A549 (cell line): ENCODE measurements around the gene ZNF549. TPM values are rescaled to one million over a fixed set of nuclear protein-coding genes. Genes with fewer than 3 reads are reported as not detected.

ENCODE experiments used
- ATAC-seq, 2 experiments: fragments of 200-7000 bp in 1 of 2; fragments of >200 bp in 1 of 2; cut with Nextera tagmentation in 1 of 2; cut with Tn5 transposase in 1 of 2; 3 replicates each; pipeline versions ENCODE4 v1.8.0 to v1.9.1; 2018 to 2020; ENCODE audit warnings: mild to moderate bottlenecking in 1 of 2, moderate library complexity in 1 of 2
- CTCF ChIA-PET: fragments of 300-600 bp; sonication (Branson Sonifier 250); formaldehyde crosslinking; extraction: SDS; loops from one replicate; lab custom pipeline; 2021; ENCODE audit warnings: antibody characterized with exemption, inconsistent platforms; lab: Yijun Ruan, JAX
- POLR2A ChIA-PET: fragments of 350-600 bp; formaldehyde crosslinking; extraction: SDS; loops from one replicate; lab custom pipeline; 2021; ENCODE audit warnings: antibody characterized with exemption, inconsistent platforms; lab: Yijun Ruan, JAX
- DNase-seq, 2 experiments: peaks; one replicate each; pipeline versions ENCODE4 v3.0.0 to v3.0.0-alpha.2; 2011 to 2016; ENCODE audit warnings: low read depth in 1 of 2, low spot score in 1 of 2
- FAIRE-seq: peaks from 2 replicates; lab custom pipeline; 2011; peaks lifted over from hg19 to GRCh38; lab: Jason Lieb, UNC
- H3K27ac ChIP-seq, 2 experiments: fragments of >200 bp; sonication (Bioruptor Twin); formaldehyde crosslinking; 3 replicates each; pipeline ENCODE4 v1.5.1; 2016 to 2017
- H3K4me1 ChIP-seq: fragments of >200 bp; sonication (Bioruptor Twin); formaldehyde crosslinking; 3 replicates; pipeline ENCODE4 v1.6.1; 2016
- H3K4me2 ChIP-seq: fragments of >200 bp; sonication (Bioruptor Twin); formaldehyde crosslinking; 3 replicates; pipeline ENCODE4 v1.6.1; 2016
- H3K4me3 ChIP-seq: fragments of >200 bp; sonication (Bioruptor Twin); formaldehyde crosslinking; 3 replicates; pipeline ENCODE4 v1.5.1; 2016
- H3K9me3 ChIP-seq: fragments of >200 bp; sonication (Bioruptor Twin); formaldehyde crosslinking; 3 replicates; pipeline ENCODE4 v1.6.1; 2016
- BHLHE40 ChIP-seq: IDR thresholded peaks from 2 replicates; pipeline ENCODE4 v1.6.1; 2012; ENCODE audit warnings: low read depth, low read length, inconsistent platforms
- CBX2 ChIP-seq: fragments of 200-600 bp; sonication (generic); IDR thresholded peaks from 2 replicates; pipeline ENCODE4 v1.6.1; 2016; ENCODE audit warnings: low read depth, mild to moderate bottlenecking, borderline replicate concordance
- CEBPB ChIP-seq, 2 experiments: fragments of >200 bp in 1 of 2; sonication (Bioruptor Twin) in 1 of 2; formaldehyde crosslinking in 1 of 2; IDR thresholded peaks; 2 replicates each; pipeline ENCODE4 v1.6.1; 2012 to 2016
- CHD4 ChIP-seq: fragments of 200-600 bp; sonication (generic); IDR thresholded peaks from 2 replicates; pipeline ENCODE4 v1.6.1; 2016; ENCODE audit warnings: antibody characterized with exemption, mild to moderate bottlenecking, borderline replicate concordance
- E2F6 ChIP-seq: IDR thresholded peaks from 2 replicates; pipeline ENCODE4 v1.6.1; 2012; ENCODE audit warnings: low read depth, borderline replicate concordance
- EHF ChIP-seq: fragments of 250-450 bp; sonication (Bioruptor Pico); IDR thresholded peaks from 2 replicates; pipeline ENCODE4 v1.5.0; 2020; ENCODE audit warnings: mild to moderate bottlenecking
- ELK1 ChIP-seq: fragments of 150-350 bp; IDR thresholded peaks from 2 replicates; pipeline ENCODE4 v1.6.1; 2014; ENCODE audit warnings: low read depth, mild to moderate bottlenecking, low read length
- EP300 ChIP-seq, 2 experiments: fragments of >200 bp; sonication (Bioruptor Twin); formaldehyde crosslinking; IDR thresholded peaks; 2 replicates in 1 of 2; 3 replicates in 1 of 2; pipeline ENCODE4 v1.6.1; 2016 to 2017
- HDAC2 ChIP-seq: fragments of 200-600 bp; sonication (generic); IDR thresholded peaks from 2 replicates; pipeline ENCODE4 v1.6.1; 2016
- HES2 ChIP-seq: fragments of >200 bp; sonication (Bioruptor Twin); formaldehyde crosslinking; IDR thresholded peaks from 2 replicates; pipeline ENCODE4 v1.6.1; 2016
- HMGXB4 ChIP-seq: fragments of 250-450 bp; sonication (Bioruptor Pico); IDR thresholded peaks from 2 replicates; pipeline ENCODE4 v1.5.0; 2021; ENCODE audit warnings: mild to moderate bottlenecking, moderate library complexity, borderline replicate concordance
- HOXA7 ChIP-seq: fragments of 250-450 bp; sonication (Bioruptor Pico); IDR thresholded peaks from 2 replicates; pipeline ENCODE4 v1.5.0; 2020; ENCODE audit warnings: mild to moderate bottlenecking, moderate library complexity
- HOXB5 ChIP-seq: fragments of 250-450 bp; sonication (Bioruptor Pico); IDR thresholded peaks from 2 replicates; pipeline ENCODE4 v1.5.0; 2020; ENCODE audit warnings: mild to moderate bottlenecking, moderate library complexity
- JUNB ChIP-seq: fragments of >200 bp; sonication (Bioruptor Twin); formaldehyde crosslinking; IDR thresholded peaks from 2 replicates; pipeline ENCODE4 v1.6.1; 2016
- KDM1A ChIP-seq: fragments of 200-600 bp; sonication (generic); IDR thresholded peaks from 2 replicates; pipeline ENCODE4 v1.6.1; 2016; ENCODE audit warnings: low read depth, mild to moderate bottlenecking
- KDM5A ChIP-seq: fragments of 200-600 bp; sonication (generic); IDR thresholded peaks from 2 replicates; pipeline ENCODE4 v1.6.1; 2016; ENCODE audit warnings: antibody characterized with exemption, mild to moderate bottlenecking
- MAFK ChIP-seq: fragments of 450-650 bp; IDR thresholded peaks from 2 replicates; pipeline ENCODE4 v1.6.1; 2014; ENCODE audit not compliant: partially characterized antibody
- MAX ChIP-seq: IDR thresholded peaks from 2 replicates; pipeline ENCODE4 v1.6.1; 2012
- MYC ChIP-seq: IDR thresholded peaks from 2 replicates; pipeline ENCODE4 v1.6.1; 2012; ENCODE audit warnings: mild to moderate bottlenecking, inconsistent platforms, low read length, improper control_type of control experiment, borderline replicate concordance
- NFE2L2 ChIP-seq: fragments of 150-350 bp; conservative IDR thresholded peaks from 2 replicates; pipeline ENCODE4 v1.6.1; 2014; ENCODE audit warnings: low read length
- NPAS2 ChIP-seq: fragments of 250-450 bp; sonication (Bioruptor Pico); IDR thresholded peaks from 2 replicates; pipeline ENCODE4 v1.8.0; 2022; ENCODE audit warnings: mild to moderate bottlenecking, moderate library complexity, borderline replicate concordance
- PHF8 ChIP-seq: fragments of 200-600 bp; sonication (generic); IDR thresholded peaks from 2 replicates; pipeline ENCODE4 v1.6.1; 2016; ENCODE audit warnings: low read depth, mild to moderate bottlenecking, antibody characterized with exemption, moderate library complexity, borderline replicate concordance
- POLR2A ChIP-seq: IDR thresholded peaks from 2 replicates; pipeline ENCODE4 v1.6.1; 2012; ENCODE audit warnings: mild to moderate bottlenecking, low read length
- RAD21 ChIP-seq, 2 experiments: fragments of >200 bp in 1 of 2; sonication (Bioruptor Twin) in 1 of 2; formaldehyde crosslinking in 1 of 2; IDR thresholded peaks in 1 of 2; conservative IDR thresholded peaks in 1 of 2; 2 replicates in 1 of 2; 3 replicates in 1 of 2; pipeline ENCODE4 v1.6.1; 2012 to 2018; ENCODE audit warnings: inconsistent platforms in 1 of 2
- RARB ChIP-seq: fragments of 250-450 bp; sonication (Bioruptor Pico); IDR thresholded peaks from 2 replicates; pipeline ENCODE4 v1.8.0; 2021; ENCODE audit warnings: mild to moderate bottlenecking, moderate library complexity
- SMC3 ChIP-seq: fragments of >200 bp; sonication (Bioruptor Twin); formaldehyde crosslinking; IDR thresholded peaks from 3 replicates; pipeline ENCODE4 v1.6.1; 2018; ENCODE audit warnings: inconsistent platforms
- SREBF2 ChIP-seq: fragments of 450-650 bp; IDR thresholded peaks from 2 replicates; pipeline ENCODE4 v1.6.1; 2014; ENCODE audit warnings: mild to moderate bottlenecking, moderate library complexity
- TFCP2L1 ChIP-seq: fragments of 250-450 bp; sonication (Bioruptor Pico); IDR thresholded peaks from 2 replicates; pipeline ENCODE4 v1.5.0; 2021; ENCODE audit warnings: mild to moderate bottlenecking
- TP53 ChIP-seq: fragments of 250-450 bp; sonication (Bioruptor Pico); IDR thresholded peaks from 2 replicates; pipeline ENCODE4 v1.5.0; 2021; ENCODE audit warnings: mild to moderate bottlenecking, moderate library complexity
- WGBS: methylation state at CpG from one replicate; pipeline ENCODE4 v1.1.6; 2017; ENCODE audit errors: missing lambda C conversion rate; 5-methylcytosine and 5-hydroxymethylcytosine counted together
- polyA plus RNA-seq, 4 experiments: library from polyadenylated mRNA; depleted of rRNA in 3 of 4; stranded (reverse); fragments of >200 nt; fragmentation: RNase III in 1 of 4; extraction: RNeasy Plus Mini Kit Qiagen cat#74134 plus additional on column Dnase treatment in 1 of 4; gene quantifications; 2 replicates in 3 of 4; 3 replicates in 1 of 4; pipeline ENCODE4 v1.2.3, GENCODE V29; 2011 to 2017

Gene ZNF549
- polyA plus RNA-seq, 2 of the 4 experiments (the other 2 are of a cell fraction): 1.7 to 3.7 TPM

- TF ChIP-seq HOXA7 (no peak), HOXB5 (CRISPR knock-in tag) (no peak), HES2 (no peak), TFCP2L1 (CRISPR knock-in tag) (no peak), TP53 (CRISPR knock-in tag) (no peak), ELK1 (no peak)
Measured at GRCh38 chr19:57572415-57572947, 45.3 kb downstream of the ZNF549 start (continued).

- ATAC-seq: no peak
- POLR2A ChIA-PET: no interaction called here
- no peak for DNase-seq
- H3K4me2 ChIP-seq: no peak overlapping the region
- no peak overlapping the region for H3K27ac ChIP-seq
- CTCF ChIA-PET: no interaction called here
- FAIRE-seq: no peak
- TF ChIP-seq RARB (no peak), MAFK (peak; percentile 85)
- no peak overlapping the region for H3K4me3 ChIP-seq
- H3K9me3 ChIP-seq: peaks cover 96% of the 10 kb centered on the region
- no peaks in the 10 kb centered on the region for H3K4me1 ChIP-seq
Measured at GRCh38 chr19:57576661-57577060, 49.5 kb downstream of the ZNF549 start.

- WGBS: 1% methylated on average over 32 of the region's 62 CpGs
- peaks cover 94% of the 10 kb centered on the region for H3K9me3 ChIP-seq
- POLR2A ChIA-PET: interaction anchor here (0.6 to 1.0 kb wide), 5 partner anchors 35 to 424 kb away, joined by 3 to 5 read pairs (median 4); partner anchors contain the start of genes ZNF134, ZNF548, ZNF552 and ZNF606
- H3K4me3 ChIP-seq: peak within 1 kb of the TSS; percentile 84
- CTCF ChIA-PET: interaction anchor here (1.2 kb wide), 1 partner anchor 22 kb away, joined by 3 read pairs; no protein-coding TSS in a partner anchor
- no peaks in the 10 kb centered on the region for H3K4me1 ChIP-seq
- DNase-seq (peak; percentile 99 to 100), ATAC-seq (peak; percentile 99 to 100), FAIRE-seq (peak; percentile 97)
- H3K27ac ChIP-seq: peak within 1 kb of the TSS; percentile 70 to 87
- peak within 1 kb of the TSS; percentile 80 for H3K4me2 ChIP-seq
- no peak for TF ChIP-seq BHLHE40
- TF ChIP-seq SMC3: peak; percentile 40; the same call in 1 of the 3 replicates
- no peak for TF ChIP-seq CBX2
- TF ChIP-seq E2F6: peak; percentile 88
- TF ChIP-seq POLR2A: peak; percentile 35; the same call in 1 of the 2 replicates
- no peak for TF ChIP-seq HMGXB4 (CRISPR knock-in tag)
- TF ChIP-seq HOXB5 (CRISPR knock-in tag): no peak
- no peak for TF ChIP-seq CHD4
- no peak for TF ChIP-seq MYC
- no peak for TF ChIP-seq JUNB
- TF ChIP-seq HOXA7: no peak
- peak; percentile 77 for TF ChIP-seq PHF8
- no peak for TF ChIP-seq KDM1A
- 0 out of 2 replicates have a peak, but pooled peaks have one; percentile 14 for TF ChIP-seq EHF (CRISPR knock-in tag)
- peak; percentile 76 for TF ChIP-seq MAX
- no peak for TF ChIP-seq ELK1
- TF ChIP-seq HES2: no peak
- TF ChIP-seq NFE2L2: no peak
- TF ChIP-seq KDM5A: no peak
- no peak for TF ChIP-seq NPAS2 (CRISPR knock-in tag)
- TF ChIP-seq TP53 (CRISPR knock-in tag): no peak
- no peak for TF ChIP-seq HDAC2
- TF ChIP-seq CEBPB (IDR thresholded peaks at IDR 0.05): no peak
- no peak for TF ChIP-seq EP300 (IDR thresholded peaks at IDR 0.05)
- TF ChIP-seq RAD21 (conservative IDR thresholded peaks at IDR 0.05 in 1 of 2, IDR thresholded peaks at IDR 0.05 in 1 of 2): peak; percentile 28 to 38; a peak in 1 of 5 replicates
- no peak for TF ChIP-seq SREBF2
Measured at GRCh38 chr19:57578487-57579205, 51.5 kb downstream of the ZNF549 start, which contains the start of gene ZNF416. ZNF416 (minus strand) TSS chr19:57578911; CDS start chr19:57578704, 207 bp downstream.
